GM12891 (cell line): ENCODE measurements around the gene RPUSD4.

ENCODE experiments used
- DNase-seq: peaks from one replicate; pipeline ENCODE4 v3.0.0; 2011; ENCODE audit warnings: low spot score; ENCODE audit not compliant: insufficient read length
- FAIRE-seq: peaks from 2 replicates; lab custom pipeline; 2011; peaks lifted over from hg19 to GRCh38; lab: Jason Lieb, UNC
- PAX5 ChIP-seq: IDR thresholded peaks from 2 replicates; pipeline ENCODE4 v1.6.1; 2011; ENCODE audit warnings: low read length, moderate library complexity, mild to moderate bottlenecking; ENCODE audit not compliant: insufficient read depth, severe bottlenecking
- POLR2A ChIP-seq: IDR thresholded peaks from 2 replicates; pipeline ENCODE4 v1.6.1; 2011; ENCODE audit warnings: low read depth, low read length, control low read depth
- POLR2AphosphoS5 ChIP-seq: IDR thresholded peaks from 2 replicates; pipeline ENCODE4 v1.6.1; 2011; ENCODE audit warnings: low read depth, low read length, control low read depth
- POU2F2 ChIP-seq: IDR thresholded peaks from 2 replicates; pipeline ENCODE4 v1.6.1; 2011; ENCODE audit warnings: low read depth, mild to moderate bottlenecking, control low read depth, low read length, moderate library complexity
- SPI1 ChIP-seq: IDR thresholded peaks from 2 replicates; pipeline ENCODE4 v1.6.1; 2011; ENCODE audit warnings: low read depth, low read length, control low read depth
- TAF1 ChIP-seq: IDR thresholded peaks from 2 replicates; pipeline ENCODE4 v1.6.1; 2011; ENCODE audit warnings: low read depth, low read length, control low read depth

Gene RPUSD4

DNA sequence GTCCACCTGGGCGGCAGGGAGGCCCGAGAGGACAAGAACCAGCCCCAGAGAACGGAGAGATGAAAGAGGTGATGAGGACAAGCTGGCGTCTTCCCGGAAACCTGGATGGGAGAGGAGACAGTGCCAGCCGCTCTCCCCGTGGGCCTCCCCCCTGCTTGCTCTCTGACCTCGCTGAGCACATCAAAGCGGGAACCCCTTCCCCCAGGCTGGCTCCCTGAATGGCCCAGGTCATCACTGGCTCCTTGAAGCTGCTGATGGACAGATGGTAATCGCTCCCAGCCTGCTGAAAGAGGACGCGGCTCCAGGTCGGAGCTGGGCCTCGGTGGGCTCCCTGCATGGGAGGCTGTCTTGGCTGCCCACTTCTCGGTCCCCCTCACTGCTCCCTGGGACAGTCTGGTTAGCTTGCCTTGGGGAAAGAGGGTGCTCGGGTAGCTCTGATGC, 18.4 kb downstream of the RPUSD4 start:
- no peak for TF ChIP-seq POLR2AphosphoS5
- DNase-seq: no peak
- no peak for FAIRE-seq

DNA sequence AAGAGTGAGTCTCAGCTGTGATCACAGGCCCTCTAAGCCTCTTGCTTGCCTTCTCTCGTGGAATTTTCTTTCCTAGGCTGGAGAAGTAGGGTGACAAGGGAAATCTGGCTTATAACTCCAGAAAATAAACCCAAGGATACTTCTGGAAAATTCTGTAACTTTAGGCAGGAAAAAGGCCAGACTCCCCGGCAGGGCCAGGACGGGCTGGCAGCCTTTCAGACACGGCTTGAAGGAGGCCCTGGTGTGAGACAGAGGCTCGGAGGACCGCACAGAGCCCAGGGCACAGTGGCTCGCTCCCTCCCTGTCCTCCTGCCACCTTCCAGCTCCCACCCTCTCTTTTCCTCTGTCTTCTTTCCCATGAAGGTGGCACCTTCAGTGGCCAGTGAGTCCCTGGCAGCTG, 19.1 kb downstream of the RPUSD4 start:
- no peak for DNase-seq
- TF ChIP-seq PAX5 (no peak), POLR2AphosphoS5 (no peak), POLR2A (no peak), TAF1 (no peak), SPI1 (no peak), POU2F2 (no peak)
- FAIRE-seq: no peak

DNA sequence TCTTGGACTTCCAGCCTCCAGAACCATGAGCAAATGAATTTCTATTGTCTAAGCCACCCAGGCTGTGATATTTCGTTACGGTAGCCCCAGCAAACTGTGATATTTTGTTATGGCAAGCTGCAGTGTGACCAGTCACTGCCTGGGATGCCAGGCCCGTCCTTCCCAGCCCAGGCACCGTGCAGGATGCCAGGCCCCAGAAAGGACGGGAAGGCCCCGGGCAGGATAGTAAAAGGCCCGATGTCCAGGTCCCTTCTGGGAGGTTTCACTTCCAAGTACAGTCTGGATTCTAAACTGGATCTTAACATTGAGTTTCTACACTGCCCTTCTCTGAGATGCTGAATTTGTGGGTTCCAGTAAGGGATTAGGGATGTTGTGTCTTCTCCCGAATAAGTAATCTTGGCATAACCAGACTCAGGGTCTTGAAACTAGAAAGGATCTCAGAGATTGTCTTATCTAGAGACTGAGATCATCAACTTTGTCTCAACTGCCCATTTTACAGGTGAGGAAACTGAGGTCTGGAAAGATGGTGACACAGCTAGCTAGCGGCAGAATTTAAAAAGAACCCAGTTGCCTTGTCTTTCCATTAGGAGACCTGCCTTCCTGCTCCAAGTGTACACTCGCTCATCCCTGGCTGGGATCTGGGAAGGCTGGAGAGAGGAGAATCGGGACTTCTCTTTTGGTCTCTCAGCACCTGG, 19.9 kb downstream of the RPUSD4 start:
- DNase-seq (no peak), FAIRE-seq (no peak)
- TF ChIP-seq POLR2A (no peak), POU2F2 (no peak), TAF1 (no peak), SPI1 (no peak), POLR2AphosphoS5 (no peak), PAX5 (no peak)

DNA sequence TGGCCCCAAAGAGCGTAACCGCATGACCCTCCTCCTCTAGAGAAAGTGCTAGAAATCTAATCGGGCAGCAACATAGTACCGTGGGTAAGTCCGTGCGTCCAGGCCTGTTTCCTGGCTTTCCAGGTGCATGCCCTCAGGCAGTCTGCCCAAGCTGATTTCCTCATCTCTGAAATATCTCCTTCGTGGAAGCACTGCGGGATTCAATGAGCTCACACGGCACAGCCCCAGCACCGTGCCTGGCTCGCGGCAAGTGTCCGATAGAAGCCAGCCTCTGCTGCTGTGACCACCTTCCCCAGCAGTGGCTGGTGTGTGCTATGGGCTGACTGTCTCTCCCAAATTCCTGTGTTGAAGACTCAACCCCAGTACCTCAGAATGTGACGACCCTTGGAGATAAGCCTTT, 20.7 kb downstream of the RPUSD4 start:
- DNase-seq (no peak), FAIRE-seq (no peak)
- no peak for TF ChIP-seq POLR2AphosphoS5
- TF ChIP-seq POLR2A: no peak
- no peak for TF ChIP-seq TAF1
- no peak for TF ChIP-seq SPI1
- TF ChIP-seq PAX5: no peak
- TF ChIP-seq POU2F2: no peak

DNA sequence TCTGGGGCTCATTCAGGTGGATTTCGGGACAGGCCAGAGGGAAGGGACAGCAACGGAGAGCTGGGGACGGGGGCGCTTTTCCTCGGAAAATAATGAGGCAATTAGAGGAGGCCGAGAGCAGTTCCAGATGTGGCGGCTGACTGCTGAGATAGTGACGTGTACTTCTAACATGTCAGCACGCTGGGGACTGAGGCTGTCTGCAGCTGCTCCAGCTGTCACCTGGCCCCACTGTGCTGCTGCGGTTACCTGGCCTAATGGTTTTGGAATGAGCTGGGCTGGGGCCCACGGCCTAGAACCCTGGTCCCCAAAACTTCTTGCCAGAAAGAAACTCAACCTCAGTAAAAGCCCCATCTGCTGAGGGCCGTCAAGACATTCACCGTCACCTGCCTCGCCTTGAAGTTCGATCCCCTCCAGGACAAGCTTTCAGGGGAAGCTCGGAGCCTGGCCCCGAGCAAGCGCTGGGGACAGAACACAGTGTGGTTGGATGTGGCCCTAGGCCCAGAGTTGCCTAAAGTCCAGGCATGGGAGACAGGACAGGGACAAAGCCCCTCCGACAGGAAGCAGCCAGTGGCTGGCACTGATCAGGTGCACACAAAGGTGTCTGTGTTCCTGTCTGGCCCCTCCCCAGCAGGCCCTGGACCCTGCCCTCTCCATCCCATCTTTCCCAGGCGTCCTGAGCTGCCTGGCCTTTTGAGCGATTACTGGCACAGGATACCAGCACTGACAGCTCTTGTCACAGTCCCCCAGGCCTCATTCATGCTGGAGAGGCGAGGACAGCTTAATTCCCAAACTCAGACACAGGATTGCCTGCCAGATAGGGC, 22.1 kb downstream of the RPUSD4 start:
- DNase-seq (peak; percentile 66), FAIRE-seq (peak; percentile 94)
- TF ChIP-seq SPI1: no peak
- no peak for TF ChIP-seq POLR2A
- no peak for TF ChIP-seq TAF1
- TF ChIP-seq POU2F2: 0 out of 2 replicates have a peak, but pooled peaks have one; percentile 30

DNA sequence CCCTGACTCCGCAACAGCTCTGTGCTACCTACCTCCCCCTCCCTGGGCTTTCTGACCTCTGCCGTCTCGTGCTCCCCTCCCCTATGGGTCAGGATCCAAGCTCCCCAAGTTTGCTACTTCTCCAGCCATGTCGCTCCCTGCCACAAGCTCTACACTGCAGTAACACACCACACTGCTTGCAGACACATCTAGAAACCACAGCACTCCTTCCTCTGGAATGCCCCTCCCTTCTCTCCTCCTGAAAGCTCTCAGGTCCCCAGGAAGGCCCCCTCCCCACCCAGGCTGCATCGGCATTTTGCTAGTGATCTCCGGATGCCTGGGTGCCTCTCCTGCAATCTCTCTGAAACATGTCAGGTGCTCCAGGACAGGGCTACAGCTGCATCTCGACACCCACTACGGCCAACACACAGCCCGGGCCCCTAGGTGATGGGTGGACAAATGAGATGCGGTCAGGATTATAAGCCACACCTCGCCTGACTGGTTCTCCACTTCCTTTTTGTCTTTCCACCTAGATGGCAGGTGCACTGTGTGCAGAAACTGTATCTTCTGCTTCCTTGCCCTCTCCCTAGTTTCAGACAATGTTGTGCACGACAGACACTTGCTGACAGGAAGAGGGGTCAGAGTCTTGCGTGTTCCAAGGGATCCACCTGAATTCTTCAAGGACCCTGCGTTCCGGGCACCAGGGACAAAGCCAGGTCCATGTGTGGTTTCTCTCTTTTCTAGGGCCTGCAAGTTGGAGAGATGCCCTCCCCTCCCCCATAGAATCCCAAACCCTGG, 22.9 kb downstream of the RPUSD4 start:
- TF ChIP-seq POU2F2: no peak
- no peak for TF ChIP-seq PAX5
- TF ChIP-seq TAF1: no peak
- no peak for TF ChIP-seq POLR2A
- 0 out of 2 replicates have a peak, but pooled peaks have one; percentile 15 for TF ChIP-seq POLR2AphosphoS5
- TF ChIP-seq SPI1: peak; percentile 92
- peak; percentile 65 for DNase-seq
- peak; percentile 75 for FAIRE-seq

DNA sequence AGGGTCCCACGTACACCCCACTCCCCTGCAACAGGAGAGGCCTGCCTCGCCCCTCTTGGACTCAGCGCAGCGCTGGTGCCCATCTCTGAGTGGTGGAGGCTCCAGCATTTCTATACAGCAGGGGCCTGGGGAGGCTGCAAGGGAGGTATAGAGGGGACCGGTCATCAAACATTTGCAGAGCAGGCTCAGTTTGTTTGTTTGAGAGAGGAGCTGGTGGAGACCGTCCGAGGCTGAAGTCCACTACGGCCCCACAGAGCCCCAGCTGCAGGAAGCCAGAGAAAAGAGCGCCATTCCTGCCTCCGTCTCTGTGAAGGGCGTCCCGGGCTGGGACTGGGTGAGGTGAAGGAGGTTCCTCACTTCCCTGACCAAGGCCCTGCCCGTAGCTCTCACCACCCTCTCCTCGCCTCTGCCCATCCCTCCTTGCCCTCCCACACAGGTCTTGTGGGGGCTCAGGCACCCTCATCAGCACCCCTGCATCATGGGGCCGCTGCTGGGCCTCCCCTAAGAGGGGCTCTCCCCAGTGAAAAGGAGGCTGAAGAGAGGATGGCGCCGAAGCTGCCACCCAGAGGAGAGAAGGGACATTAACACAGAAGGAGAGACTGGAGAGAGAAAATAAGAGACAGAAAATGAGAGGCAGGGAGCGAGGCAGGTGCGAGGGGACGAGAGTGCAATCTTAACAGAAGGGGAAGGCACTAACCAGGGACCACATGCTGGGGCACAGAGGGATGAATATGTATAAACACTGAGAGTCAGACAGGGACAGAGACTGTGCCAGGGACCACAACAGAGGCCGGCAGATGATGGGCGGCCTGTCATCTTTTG, 24.5 kb downstream of the RPUSD4 start:
- FAIRE-seq (peak; percentile 66), DNase-seq (no peak)
- TF ChIP-seq TAF1 (no peak), SPI1 (no peak), POLR2AphosphoS5 (no peak), POLR2A (no peak), POU2F2 (no peak), PAX5 (no peak)

DNA sequence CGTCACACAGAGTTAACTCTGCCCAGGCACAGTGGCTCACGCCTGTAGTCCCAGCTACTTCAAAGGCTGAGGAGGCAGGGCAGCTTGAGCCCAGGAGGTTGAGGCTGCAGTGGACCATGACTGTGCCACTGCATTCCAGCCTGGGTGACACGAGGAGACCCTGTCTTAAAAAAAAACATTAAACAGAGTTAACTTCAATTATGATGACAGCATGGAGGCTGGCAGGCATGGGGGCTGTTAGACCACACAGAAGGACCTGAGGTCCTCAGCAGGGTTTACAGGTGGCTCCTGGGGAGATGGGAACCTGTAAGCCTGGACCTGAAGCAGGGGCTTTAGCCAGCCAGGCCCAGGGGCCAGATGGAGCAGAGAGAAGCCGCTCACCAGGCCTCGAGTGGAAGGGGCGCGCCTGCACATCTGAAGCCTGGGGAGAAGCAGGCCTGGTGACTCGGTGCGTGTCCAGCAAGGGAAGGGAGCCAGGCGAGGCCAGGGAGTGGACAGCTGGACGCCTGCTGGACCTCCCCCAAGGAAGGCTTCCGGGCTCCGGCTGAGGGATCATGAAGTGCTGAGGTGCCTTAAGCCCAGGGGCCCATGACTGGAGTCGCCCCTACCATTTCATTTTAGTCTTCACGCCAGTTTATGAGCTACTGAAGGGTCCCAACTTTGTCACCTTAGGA, 25.3 kb downstream of the RPUSD4 start:
- no peak for FAIRE-seq

More for the DNA sequence above, 25.3 kb downstream of the RPUSD4 start:
- TF ChIP-seq POLR2A: no peak
- no peak for TF ChIP-seq POU2F2
- no peak for TF ChIP-seq PAX5
- TF ChIP-seq SPI1: no peak
- TF ChIP-seq TAF1: no peak
- TF ChIP-seq POLR2AphosphoS5: no peak
- no peak for DNase-seq
